ENCODE measurements around the gene DCC. TPM values are rescaled to one million over a fixed set of nuclear protein-coding genes. Genes with fewer than 3 reads are reported as not detected.

The DCC gene
- total RNA-seq, 3 donors from 2014 or later (not counting 1 experiment from before 2014, with no cell fraction given), result not detected

- Mint-ChIP-seq H3K4me1 (no peaks in the 10 kb centered on the region), H3K9me3 (peaks cover 2 to 3% of the 10 kb centered on the region in 2 donors), H3K4me3 (no peak overlapping the region), H3K27ac (no peak overlapping the region), H3K27me3 (ENCODE audit: low read depth in 2 of 2) (no peaks in the 10 kb centered on the region), H3K36me3 (no peaks in the 10 kb centered on the region)
- DNase-seq (no peak), ATAC-seq (no peak)
- H3K4me1 ChIP-seq (ENCODE audit: control insufficient read depth, insufficient read depth, low read length), result no peaks in the 10 kb centered on the region
- TF ChIP-seq, protein P1, sequence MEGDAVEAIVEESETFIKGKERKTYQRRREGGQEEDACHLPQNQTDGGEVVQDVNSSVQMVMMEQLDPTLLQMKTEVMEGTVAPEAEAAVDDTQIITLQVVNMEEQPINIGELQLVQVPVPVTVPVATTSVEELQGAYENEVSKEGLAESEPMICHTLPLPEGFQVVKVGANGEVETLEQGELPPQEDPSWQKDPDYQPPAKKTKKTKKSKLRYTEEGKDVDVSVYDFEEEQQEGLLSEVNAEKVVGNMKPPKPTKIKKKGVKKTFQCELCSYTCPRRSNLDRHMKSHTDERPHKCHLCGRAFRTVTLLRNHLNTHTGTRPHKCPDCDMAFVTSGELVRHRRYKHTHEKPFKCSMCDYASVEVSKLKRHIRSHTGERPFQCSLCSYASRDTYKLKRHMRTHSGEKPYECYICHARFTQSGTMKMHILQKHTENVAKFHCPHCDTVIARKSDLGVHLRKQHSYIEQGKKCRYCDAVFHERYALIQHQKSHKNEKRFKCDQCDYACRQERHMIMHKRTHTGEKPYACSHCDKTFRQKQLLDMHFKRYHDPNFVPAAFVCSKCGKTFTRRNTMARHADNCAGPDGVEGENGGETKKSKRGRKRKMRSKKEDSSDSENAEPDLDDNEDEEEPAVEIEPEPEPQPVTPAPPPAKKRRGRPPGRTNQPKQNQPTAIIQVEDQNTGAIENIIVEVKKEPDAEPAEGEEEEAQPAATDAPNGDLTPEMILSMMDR (IDR thresholded peaks at IDR 0.05), result no peak
- H3K4me3 ChIP-seq (ENCODE audit: low read length), result no peak overlapping the region
- WGBS (ENCODE audit: insufficient coverage), result no CpG with 5 or more reads among the region's 1 CpG
- intact Hi-C loops (cut with micrococcal nuclease), result no loop called here
- H3K27me3 ChIP-seq (ENCODE audit: control insufficient read depth, insufficient read depth, low read length), result no peaks in the 10 kb centered on the region
- H3K36me3 ChIP-seq (ENCODE audit: control insufficient read depth, insufficient read depth, low read length), result no peaks in the 10 kb centered on the region
- H3K27ac ChIP-seq (ENCODE audit: low read length), result no peak overlapping the region
- H3K9me3 ChIP-seq (ENCODE audit: control insufficient read depth, insufficient read depth, low read length), result no peaks in the 10 kb centered on the region
These were observed 242.1 kb downstream of the DCC start for GRCh38 chr18:52582061-52582460.

DNA sequence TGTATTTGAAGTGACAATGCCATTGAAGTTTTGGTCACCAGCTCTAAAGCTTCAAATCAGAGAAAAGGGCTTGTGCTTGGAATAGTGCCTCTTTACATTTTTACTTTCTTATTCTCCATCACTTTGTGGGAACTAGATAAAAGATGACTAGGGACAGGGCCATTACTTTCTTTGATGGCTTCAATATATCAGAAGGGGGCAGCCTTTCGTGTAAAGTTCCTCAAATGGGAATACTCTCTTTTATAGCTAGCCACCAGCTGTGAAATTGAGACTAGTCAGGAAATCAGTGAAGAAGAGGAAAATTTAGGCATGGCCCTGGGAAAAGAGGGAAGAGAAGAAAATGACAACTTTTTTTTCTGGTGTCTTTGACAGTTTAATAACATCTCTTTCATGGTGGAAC is 242.5 kb downstream of the DCC start:
- H3K36me3 ChIP-seq (ENCODE audit: control insufficient read depth, insufficient read depth, low read length), result no peaks in the 10 kb centered on the region

DNA sequence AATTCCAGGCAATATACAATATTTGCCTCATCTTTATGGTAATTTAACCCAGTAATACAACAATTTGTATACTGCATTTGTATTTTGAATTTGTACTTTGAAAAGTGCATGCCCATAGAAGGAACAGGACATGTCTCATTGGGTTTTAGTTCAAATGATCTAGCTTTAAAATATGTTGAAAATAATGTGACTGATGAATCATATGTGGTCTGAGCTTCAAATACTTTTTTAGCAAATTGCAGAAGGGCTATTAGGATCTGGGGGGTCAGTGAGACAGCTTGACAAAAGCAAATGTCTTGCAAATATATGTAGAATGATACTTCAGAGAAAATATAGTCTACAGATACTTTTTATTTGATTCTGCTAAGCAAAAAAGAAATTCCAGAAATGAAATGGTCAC is 248.9 kb downstream of the DCC start:
- TF ChIP-seq, protein P1 (IDR thresholded peaks at IDR 0.05), result no peak
- Mint-ChIP-seq H3K4me3 (no peak overlapping the region), H3K27me3 (ENCODE audit: low read depth in 2 of 2) (no peaks in the 10 kb centered on the region), H3K27ac (no peak overlapping the region), H3K4me1 (no peaks in the 10 kb centered on the region), H3K36me3 (no peaks in the 10 kb centered on the region), H3K9me3 (peaks cover 2 to 5% of the 10 kb centered on the region in 2 donors)
- intact Hi-C loops (cut with micrococcal nuclease), result no loop called here
- Histone ChIP-seq H3K4me1 (ENCODE audit: control insufficient read depth, insufficient read depth, low read length) (no peaks in the 10 kb centered on the region), H3K4me3 (ENCODE audit: low read length) (no peak overlapping the region), H3K9me3 (ENCODE audit: control insufficient read depth, insufficient read depth, low read length) (no peaks in the 10 kb centered on the region), H3K27me3 (ENCODE audit: control insufficient read depth, insufficient read depth, low read length) (no peaks in the 10 kb centered on the region), H3K27ac (ENCODE audit: low read length) (no peak overlapping the region), H3K36me3 (ENCODE audit: control insufficient read depth, insufficient read depth, low read length) (no peaks in the 10 kb centered on the region)
- DNase-seq (no peak), ATAC-seq (no peak)

More for the DNA sequence above, 242.5 kb downstream of the DCC start:
- no peaks in the 10 kb centered on the region for H3K27me3 Mint-ChIP-seq (ENCODE audit: low read depth in 2 of 2)
- DNase-seq (no peak), ATAC-seq (no peak)
- intact Hi-C loops (cut with micrococcal nuclease), result no loop called here
- Histone ChIP-seq H3K9me3 (ENCODE audit: control insufficient read depth, insufficient read depth, low read length) (no peaks in the 10 kb centered on the region), H3K4me1 (ENCODE audit: control insufficient read depth, insufficient read depth, low read length) (no peaks in the 10 kb centered on the region), H3K4me3 (ENCODE audit: low read length) (no peak overlapping the region), H3K27me3 (ENCODE audit: control insufficient read depth, insufficient read depth, low read length) (no peaks in the 10 kb centered on the region), H3K27ac (ENCODE audit: low read length) (no peak overlapping the region)
- TF ChIP-seq, protein P1 (IDR thresholded peaks at IDR 0.05), result no peak
- H3K4me3 Mint-ChIP-seq, result no peak overlapping the region
- H3K27ac Mint-ChIP-seq, result no peak overlapping the region
- no peaks in the 10 kb centered on the region for H3K36me3 Mint-ChIP-seq
- H3K9me3 Mint-ChIP-seq, result peaks cover 2 to 3% of the 10 kb centered on the region in 2 donors
- no peaks in the 10 kb centered on the region for H3K4me1 Mint-ChIP-seq
- 50% methylated on average over 1 of the region's 1 CpG for WGBS (ENCODE audit: insufficient coverage)

- H3K27ac ChIP-seq (ENCODE audit: low read length), result no peak overlapping the region
- WGBS (ENCODE audit: insufficient coverage), result 68% methylated on average over 5 of the region's 5 CpGs
- no peaks in the 10 kb centered on the region for H3K27me3 ChIP-seq (ENCODE audit: control insufficient read depth, insufficient read depth, low read length)
- H3K9me3 ChIP-seq (ENCODE audit: control insufficient read depth, insufficient read depth, low read length), result no peaks in the 10 kb centered on the region
- TF ChIP-seq, protein P1 (IDR thresholded peaks at IDR 0.05), result no peak
- Mint-ChIP-seq H3K4me1 (no peaks in the 10 kb centered on the region), H3K9me3 (peaks cover 12% of the 10 kb centered on the region in 2 donors), H3K36me3 (no peaks in the 10 kb centered on the region), H3K4me3 (no peak overlapping the region), H3K27ac (no peak overlapping the region), H3K27me3 (ENCODE audit: low read depth in 2 of 2) (no peaks in the 10 kb centered on the region)
- no peak overlapping the region for H3K4me3 ChIP-seq (ENCODE audit: low read length)
- intact Hi-C loops (cut with micrococcal nuclease), result no loop called here
- DNase-seq (no peak), ATAC-seq (no peak)
- H3K4me1 ChIP-seq (ENCODE audit: control insufficient read depth, insufficient read depth, low read length), result no peaks in the 10 kb centered on the region
- H3K36me3 ChIP-seq (ENCODE audit: control insufficient read depth, insufficient read depth, low read length), result no peaks in the 10 kb centered on the region
These were observed 256.9 kb downstream of the DCC start for GRCh38 chr18:52596748-52597435.
